HG03439 (cell line): Measurements from ENCODE around the gene RBBP6.

ENCODE experiments used
- ATAC-seq: cut with Tn5 transposase; IDR thresholded peaks from one replicate; pipeline ENCODE4 v1.9.1; 2021; ENCODE audit warnings: mild to moderate bottlenecking, moderate library complexity; ENCODE audit not compliant: unreplicated experiment

RBBP6 gene

DNA sequence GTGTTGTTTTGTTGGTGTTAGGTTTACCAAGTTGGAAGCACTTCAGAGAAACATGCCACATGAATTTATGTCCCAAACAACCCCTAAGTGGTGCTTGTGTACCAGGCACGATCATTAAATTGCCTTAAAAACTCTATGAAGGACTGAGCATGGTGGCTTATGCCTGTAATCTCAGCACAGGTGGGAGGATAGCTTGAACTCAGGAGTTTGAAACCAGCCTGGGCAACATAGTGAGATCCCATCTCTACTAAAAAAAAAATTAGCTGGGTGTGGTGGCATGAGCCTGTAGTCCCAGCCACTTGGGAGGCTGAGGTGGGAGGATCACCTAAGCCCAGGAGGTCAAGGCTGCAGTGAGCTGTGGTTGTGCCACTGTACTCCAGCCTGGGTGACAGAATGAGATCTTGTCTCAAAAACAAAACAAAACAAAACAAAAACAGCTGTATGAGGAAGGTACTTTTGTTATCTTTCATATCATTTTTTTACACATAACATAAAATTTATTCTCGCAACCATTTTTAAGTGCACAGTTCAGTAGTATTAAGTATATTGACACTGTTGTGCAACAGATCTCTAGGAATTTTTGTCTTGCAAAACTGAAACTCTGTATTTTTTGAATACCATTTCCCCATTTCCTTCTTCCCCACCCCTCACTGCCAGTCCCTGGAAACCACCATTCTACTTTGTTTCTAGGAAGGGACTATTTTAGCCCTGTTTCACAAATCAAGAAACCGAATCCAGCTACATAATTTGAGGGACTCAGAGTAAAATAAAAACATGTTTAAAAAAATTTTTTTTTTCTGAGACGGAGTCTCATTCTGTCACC, 14.3 kb upstream of the RBBP6 start:
- no peak for ATAC-seq

DNA sequence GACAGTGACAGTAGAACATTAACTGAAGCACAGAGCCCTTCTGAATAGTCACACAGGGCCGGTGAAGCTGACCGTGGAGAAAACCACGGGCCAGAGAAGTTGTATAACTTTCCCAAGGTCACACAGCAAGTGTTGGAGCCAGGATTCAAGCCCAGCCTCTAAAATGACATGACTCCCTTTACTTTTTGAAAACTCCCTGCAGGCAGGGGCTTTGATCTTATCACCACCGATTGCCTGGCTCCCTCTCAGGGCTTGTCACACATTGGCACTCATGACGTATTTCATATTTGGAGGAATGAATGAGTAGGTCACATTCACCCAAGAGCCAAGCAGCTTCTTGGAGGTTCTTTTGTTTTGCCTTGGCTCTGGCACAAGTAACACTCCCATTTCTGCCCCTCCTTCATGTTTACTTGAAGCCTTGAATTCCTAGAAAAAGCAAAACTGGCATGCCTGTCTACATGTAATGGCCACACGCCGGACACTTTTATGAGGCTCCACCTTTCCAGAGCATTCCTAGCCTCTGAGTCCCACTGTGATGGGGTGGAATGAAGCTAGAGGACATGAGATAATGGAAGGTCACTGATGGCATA, 13.3 kb upstream of the RBBP6 start:
- no peak for ATAC-seq

DNA sequence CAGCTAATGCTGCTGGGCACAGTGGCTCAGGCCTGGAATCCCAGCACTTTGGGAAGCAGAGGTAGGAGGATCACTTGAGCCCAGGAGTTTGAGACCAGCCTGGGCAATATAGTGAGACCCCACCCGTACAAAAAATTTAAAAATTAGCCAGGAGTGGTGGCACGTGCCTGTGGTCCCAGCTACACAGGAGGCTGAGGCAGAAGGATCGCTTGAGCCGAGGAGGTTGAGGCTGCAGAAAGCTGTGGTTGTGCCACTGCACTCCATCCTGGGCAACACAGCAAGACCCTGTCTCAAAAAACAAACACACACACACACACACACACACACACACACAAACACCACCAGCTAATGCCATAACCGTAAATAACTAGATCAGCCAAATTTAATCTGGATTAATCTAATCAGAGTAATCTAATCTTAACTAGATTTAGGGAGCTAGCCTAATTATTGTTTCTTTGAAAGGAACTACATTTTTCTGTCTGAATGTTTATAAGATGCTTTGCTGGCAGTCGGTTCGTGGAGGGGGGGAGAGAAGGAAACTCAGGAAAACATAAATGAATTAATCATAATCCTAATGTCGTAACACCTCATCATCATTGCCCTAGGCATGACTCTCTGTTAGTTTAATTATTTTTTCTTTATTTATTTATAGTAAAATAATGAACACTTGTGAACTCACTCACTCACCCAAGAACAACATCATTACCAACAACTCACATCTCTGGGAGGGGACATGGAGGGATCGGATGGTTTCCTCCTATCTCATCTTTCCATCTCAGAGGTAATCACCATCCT, 12.5 kb upstream of the RBBP6 start:
- no peak for ATAC-seq

DNA sequence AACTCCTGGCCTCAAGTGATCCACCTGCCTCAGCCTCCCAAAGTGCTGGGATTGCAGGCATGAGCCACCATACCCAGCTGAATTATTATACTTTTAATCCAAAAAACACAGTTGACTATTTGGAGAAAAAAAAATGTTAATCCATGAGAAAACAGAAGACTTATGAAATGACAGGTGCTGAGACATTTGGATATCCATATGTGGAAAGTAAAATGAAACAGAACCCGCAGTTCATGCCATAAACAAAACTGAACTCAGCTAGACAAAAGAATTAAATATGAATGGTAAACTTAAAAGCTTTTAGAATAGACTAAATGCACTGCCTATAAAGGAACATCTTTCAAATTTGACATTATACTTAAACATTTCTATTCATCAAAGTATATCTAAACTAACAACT, 8.2 kb upstream of the RBBP6 start:
- no peak for ATAC-seq

DNA sequence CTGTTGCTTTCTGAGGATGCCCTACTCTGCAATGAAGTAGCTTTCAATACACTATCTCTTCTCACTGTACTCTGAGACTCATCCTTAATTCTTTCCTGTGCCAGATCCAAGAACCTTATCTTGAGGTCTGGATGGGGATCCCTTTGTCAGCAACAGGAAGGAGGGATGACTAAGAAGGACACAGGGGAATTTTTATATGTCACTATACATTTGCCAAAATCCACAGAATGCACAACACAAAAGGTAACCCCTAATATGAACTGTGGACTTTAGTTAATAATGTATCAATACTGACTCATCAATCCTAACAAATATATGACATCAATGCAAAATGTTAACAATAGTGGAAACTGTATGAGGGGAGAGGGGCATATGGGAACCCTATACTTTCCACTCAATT, 4.7 kb upstream of the RBBP6 start:
- ATAC-seq, result no peak

DNA sequence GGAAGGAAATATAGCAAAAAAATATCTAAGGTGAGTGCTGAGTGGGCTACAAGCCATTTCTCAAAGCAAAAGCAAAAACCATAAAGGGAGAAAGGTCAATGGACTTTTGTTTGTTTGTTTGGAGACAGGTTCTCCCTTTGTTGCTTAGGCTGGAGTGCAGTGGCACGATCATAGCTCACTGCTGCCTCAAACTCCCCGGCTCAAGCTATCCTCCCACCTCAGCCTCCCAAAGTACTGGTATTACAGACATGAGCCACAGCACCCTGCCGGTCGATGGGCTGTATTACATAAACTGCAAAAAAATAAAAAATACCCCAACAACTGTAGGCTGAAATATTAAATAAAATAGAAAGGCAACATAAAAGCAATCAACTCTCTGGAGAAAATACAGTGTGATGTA, 3.5 kb upstream of the RBBP6 start:
- ATAC-seq, result no peak

DNA sequence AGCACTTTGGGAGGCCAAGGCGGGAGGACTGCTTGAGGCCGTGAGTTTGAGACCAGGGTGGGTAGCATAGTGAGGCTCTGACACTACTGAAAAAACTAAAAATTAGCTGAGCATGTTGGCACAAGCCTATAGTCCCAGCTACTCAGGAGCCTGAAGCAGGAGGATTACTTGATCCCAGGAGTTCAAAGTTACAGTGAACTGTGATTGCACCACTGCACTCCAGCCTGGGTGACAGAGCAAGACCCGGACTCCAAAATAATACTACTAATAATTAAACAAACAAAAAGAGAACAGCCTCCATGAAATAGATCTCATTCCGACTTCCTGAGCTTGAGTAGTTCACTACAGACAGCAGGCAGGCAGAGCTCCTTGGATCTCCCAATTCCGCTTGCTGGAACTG, 2.7 kb upstream of the RBBP6 start:
- ATAC-seq, result no peak

DNA sequence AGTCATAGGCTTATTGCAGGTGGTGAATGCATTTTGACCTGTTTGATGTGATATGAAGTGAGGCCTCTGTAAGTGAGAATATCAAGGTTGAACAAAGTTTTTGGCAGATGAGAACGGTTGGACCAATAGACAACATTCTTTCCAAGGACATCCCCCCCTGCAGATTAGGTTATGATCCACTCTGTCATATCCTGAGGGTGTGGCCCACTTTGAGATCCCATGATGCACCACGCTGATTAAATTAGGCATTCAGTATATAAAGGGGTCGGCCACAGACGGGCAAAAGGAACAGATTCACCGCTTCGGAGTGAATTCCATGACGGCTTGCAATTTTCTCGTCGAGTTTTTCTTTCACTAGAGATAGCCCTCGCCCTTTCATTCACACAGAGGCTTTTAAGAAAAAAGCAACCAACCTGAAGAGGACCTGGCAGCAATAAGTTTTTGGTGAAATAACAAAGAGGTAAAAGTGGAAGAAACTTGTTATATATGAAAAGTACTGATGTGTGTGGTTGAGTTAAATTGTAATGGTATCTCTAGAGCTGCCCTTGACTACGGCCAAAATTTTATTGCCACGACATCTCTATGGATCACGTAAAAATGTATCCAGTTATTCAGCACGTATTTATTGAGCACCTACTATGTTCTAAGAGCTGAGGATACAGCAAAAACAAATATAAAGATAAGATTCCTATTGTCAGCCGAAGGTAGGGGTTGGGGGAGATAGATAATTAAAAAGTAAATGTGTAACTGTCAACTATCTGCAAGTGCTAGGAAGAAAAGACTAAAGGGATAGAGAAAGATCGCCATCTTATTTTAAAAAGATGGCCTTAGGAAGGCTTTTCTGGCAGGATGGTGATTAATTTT, 1.7 kb upstream of the RBBP6 start:
- no peak for ATAC-seq

DNA sequence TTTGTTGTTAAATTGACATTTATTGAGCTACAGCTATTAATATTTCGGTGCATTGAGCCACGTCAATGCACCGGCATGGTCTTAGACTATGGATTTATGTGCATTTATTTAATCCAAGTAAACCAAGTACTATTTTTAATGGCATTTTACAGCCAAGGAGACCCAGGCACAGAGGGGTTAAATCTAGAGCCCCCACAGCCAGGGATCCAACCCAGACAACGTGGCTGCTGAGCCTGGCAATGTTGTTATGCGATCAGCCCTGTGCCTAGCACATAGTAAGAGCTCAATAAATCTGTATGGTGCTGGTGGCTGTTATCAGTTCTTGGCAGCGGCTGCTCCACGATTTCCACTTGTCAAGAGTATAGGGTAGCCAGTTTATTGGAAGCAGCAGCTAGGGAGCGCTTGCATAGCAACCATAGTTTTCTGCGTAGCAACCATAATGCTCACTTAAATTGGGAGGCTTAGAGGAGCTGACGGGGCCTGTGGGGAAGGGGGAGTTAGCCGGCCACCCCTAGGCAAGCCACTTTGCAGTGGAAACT, 541 bp upstream of the RBBP6 start:
- no peak for ATAC-seq

DNA sequence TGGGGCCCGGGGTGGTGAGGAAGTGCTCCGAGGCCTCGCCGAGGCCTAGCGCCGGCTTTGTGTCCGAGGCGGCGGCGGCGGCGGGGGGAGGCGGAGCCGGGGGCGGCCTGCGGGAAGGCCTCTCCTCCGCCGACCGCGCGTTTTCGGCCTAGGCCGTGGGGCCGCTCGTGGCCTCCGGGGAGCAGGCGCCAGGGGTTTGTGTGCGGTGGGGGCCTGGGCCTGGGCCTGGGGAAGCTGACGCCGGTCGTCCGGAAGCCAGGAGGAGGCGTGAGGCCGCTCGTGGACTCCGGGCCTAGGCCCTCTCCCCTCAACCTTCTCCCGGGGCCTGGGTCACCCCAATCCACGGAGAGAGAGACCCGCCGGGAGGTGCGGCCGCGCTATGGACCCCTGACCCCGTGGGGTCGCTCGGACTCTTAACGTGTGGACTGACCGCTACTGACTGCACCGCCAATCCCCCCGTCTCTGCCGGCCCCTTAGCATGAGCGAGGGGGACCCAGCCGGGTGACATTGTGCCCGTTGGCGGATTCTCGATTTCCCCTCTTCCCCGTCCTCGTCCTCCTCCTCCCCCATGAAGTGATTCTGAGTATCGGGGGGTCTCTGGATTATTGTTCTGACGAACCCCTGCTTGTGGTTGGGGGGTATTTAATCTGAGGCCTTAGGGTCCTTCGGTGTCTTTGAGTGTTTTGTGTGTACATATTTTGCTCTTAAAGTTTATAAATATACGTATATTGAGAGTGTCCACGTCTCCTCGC, 660 bp downstream of the RBBP6 start:
- peak; percentile 33 for ATAC-seq

DNA sequence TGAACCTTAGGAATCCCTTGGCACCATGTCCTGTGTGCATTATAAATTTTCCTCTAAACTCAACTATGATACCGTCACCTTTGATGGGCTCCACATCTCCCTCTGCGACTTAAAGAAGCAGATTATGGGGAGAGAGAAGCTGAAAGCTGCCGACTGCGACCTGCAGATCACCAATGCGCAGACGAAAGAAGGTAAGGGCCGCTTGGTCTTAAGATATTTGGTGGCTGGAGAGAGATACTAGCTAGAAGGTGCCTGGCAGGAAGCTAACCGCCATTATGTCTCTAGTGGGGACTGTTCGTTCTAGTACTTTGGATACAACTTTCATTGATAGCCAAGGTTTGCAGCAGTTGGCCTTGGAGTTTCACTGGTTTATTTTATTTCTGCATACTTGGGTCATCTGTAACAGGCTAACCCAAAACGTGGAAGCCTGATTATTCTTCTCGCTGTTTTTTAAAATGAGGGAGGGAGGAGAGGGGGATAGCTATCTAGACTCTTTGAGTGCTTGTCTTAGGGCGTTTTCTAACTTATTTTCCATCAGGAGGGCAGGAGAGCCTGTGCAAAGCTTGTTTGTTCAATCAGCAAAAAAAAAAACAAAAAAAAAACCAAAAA, 1.3 kb downstream of the RBBP6 start:
- ATAC-seq, result no peak

DNA sequence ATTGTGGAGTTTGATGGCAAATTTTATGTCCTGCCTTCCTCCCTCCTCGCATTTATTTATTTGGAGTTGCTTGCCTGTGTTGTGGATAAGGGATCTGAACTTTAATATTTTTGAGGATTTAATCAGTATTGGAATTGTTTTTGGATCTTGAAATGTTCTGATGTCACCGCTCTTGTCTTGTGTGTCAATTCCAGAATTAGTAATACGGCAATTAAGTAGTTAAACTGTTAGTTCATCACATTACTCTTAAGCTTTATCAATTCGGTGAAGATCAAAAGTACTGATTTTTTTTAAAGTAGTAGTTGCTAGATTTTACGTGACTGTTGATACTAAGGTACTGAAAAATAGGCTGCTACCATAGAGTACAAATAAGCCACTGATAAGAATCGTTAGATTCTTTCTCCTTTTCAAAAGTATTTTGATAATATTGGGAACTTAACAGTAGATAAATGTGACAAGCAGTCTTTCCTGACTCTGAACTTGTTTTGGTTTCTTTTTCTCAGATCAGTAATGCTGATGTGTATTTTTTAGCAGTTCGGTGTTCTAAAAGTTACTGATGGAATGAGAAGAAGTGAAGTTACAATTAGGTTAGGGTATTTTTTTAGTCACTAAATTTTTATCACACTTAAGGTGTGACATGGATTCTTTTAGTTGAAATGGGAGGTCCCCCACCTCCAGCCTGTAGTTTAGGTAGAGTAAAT, 2.0 kb downstream of the RBBP6 start:
- no peak for ATAC-seq

DNA sequence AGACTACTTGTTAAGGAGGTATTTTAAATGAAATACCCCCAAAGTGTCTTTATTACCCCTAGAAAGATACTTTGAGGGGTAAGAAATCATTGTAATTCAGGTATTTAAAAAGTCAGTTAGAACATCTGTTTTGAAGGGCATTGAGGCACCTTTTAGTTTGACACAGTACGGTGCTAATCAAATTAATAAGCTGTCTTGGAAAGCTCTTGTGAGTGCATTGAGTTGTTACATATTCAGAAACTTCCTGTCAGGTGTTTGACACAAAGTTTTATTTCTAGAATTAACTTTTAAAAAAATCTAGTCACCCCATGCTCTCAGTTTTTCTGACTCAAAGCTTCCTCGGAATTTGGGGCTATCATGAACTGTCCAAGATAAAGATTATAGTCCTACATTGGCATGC, 4.6 kb downstream of the RBBP6 start:
- ATAC-seq, result no peak

DNA sequence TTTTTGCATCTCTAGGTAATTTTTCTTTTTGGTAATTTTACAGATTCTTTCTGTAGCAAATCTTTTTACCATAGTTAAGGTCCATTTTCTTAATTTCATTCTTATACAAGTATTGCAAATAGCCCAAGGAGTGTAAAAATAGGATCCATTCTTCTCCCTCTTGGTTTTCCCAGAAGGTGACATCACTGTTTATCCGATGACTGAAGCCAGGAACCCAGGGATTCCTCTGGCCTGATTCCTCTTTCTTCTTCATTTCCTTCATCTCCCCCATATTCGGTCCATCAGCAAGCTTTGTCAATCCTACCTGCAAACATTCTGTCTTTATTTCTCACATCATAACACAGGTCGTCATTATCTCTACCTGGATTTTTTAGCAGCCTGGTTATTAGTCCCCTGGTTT, 5.3 kb downstream of the RBBP6 start:
- no peak for ATAC-seq

DNA sequence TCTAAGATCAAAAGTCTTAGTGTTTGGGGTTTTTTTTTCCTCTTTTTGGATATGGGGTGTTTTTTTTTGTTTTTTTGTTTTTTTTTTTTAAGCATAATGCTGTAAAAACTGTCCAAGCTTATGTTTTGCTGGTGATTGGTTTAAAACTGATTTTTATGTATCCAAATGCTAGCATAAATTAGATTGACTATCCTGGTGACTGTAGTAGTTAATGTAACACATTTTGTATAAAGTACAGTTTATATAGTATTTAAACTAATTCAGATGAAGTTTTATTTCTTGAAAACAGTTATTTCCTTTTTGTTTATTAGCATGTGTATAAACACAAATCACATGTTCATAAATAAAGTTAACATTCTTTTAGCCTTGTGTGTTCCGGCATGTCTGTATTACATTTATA, 10.9 kb downstream of the RBBP6 start:
- no peak for ATAC-seq

DNA sequence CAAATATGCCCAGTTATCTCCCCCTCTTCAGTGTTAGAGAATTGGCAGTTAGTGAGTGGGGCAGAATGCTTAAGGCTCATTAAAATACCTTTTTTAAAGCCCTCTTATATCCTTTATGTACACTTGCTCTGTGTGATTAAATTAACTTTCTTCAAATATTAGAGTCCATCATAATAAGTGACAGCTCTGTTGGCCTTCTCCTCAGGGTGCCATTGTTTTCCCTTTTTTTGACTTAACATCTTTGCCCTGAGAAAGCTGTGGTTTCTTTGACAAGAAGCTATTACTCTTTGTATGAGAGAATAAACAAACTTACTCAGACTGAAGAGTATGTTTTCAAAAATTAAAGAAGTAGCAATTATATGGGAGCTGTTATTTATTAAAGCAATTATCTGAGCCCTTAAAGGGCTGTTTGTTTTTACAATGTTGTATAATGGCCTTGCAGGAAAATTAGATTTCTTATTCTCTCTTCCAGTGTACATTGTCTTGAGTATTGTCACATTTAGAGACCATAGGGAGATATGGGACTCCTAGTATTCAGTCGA, 13.4 kb downstream of the RBBP6 start:
- no peak for ATAC-seq

DNA sequence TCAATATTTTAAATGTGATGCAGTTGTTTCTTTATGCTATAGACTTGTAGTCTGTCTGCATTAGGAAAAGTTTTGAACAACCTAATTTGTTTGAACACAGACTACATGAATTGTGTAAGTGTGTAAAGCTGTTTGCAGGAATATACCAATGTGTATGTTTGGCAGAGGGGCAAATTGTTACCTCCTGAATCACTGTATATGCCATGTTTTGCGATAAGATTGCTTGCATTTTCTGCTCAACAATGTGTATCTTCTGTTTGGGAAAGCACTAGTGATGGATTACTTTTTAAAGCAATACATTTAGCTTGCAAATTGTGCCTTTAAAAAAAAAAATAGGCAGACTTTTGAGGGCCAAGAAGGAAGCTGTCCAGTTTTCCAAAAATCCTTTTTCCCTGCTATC, 14.6 kb downstream of the RBBP6 start:
- no peak for ATAC-seq

DNA sequence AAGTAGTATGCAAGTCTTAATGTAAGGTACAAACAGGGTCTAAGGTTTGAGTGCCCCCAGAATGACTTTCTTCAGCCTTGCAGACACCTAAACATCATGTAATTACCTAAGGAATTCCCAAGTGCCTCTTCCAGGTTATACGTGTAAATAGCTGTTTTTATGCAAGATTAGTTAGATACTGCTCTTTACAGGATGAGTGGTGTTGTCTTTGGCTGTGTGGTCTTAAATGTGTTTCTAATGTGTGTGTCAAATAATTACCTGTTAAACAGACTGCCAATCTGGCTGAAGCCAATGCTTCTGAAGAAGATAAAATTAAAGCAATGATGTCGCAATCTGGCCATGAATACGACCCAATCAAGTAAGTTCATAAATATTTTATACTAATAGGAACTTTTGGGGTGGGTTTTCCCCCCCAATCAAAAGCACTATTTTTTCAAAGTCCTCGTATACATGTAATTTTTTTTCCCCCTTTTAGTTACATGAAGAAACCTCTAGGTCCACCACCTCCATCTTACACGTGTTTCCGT, 16.0 kb downstream of the RBBP6 start:
- ATAC-seq, result no peak

DNA sequence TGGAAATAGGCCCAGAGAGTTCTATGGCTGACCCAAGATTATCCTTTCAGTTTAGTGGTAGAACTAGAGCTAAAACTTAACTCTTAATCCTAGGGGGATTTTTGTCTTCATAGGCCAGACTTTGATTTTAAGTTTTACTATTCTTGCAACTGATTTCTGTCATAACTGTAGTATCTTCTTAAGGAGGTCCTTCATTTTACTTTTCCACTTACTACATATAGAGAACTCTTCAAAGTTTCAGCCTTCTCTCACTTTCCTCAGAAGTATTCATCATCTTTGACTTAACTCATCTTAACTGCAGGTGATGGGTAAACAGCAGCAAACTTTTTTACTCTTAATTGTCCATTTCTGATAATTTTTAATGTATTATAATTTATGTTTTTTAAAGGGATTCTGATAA, 23.4 kb downstream of the RBBP6 start:
- ATAC-seq, result no peak
